Activated naive CD4-positive, alpha-beta T cell treated with anti-CD3 and anti-CD28 coated beads, Interleukin-2, amount 10 ng/mL, durations not matched to agents 5 hours and 36 hours (primary cell): ENCODE results near the gene SPSB3. TPM values are rescaled to one million over a fixed set of nuclear protein-coding genes. Genes with fewer than 3 reads are reported as not detected.

Source experiments
- microRNA-seq: library from miRNA; unstranded; fragments of <30 nt; microRNA quantifications from one replicate; pipeline ENCODE4 v1.2.0, GENCODE V29; 2022; ENCODE audit warnings: borderline microRNAs expressed, borderline replicate concordance
- total RNA-seq, 2 experiments: library from RNA; stranded (reverse); gene quantifications; one replicate each; pipeline ENCODE4 v1.2.3, GENCODE V29; 2021

The SPSB3 gene
- 10 to 100 TPM; 53.5 to 53.7 TPM for total RNA-seq

DNA sequence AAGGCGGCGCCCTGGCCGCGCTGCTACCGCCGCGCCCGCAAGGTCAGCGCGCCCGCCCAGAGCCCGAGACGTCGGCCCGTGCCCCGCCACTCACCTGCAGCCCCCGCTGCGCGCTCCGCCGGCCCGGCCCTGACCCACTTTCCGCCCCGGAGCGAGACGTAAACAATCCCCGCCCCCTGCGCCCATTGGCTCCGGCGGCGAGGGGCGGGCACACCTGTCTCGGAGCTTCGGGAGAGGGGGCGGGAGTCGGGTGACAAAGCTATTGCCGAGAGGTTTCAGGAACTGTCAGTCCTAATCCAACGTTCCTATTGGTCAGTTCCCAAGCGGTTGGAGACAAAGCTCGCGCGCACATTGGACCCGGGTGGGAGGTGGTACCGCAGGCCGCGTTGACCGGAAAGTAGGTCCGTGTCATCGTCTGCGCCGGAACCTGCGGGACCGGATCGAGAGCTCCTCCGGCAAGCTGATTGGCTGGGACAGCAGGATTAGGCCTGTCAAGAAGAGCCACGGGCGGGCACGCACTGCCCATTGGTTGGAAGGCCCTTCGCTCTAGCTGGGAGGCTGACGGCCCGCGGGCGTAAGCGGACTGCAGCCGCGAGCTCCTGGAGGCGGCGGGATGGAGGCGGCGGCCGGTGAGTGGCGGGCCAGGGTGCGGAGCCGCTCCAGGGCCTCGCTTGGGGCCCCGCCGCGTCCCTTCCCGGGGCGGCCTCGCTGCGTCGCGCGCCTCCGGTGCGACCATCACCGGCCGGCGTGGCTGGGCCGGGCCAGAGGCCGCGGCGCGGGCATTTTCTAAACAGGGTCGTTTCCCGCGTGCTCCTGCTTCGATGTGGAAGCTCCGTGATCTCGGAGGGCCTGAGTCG, at the start of gene SPSB3, which contains the start of gene NUBP2:
TSS of gene SPSB3 (minus strand) at position 164 of the 857 bp plus-strand sequence. CDS start 1,088 bp downstream, outside the sequence.
TSS of gene NUBP2 (plus strand) at position 553 of the 857 bp plus-strand sequence. CDS start at position 614, 61 bp downstream.

DNA sequence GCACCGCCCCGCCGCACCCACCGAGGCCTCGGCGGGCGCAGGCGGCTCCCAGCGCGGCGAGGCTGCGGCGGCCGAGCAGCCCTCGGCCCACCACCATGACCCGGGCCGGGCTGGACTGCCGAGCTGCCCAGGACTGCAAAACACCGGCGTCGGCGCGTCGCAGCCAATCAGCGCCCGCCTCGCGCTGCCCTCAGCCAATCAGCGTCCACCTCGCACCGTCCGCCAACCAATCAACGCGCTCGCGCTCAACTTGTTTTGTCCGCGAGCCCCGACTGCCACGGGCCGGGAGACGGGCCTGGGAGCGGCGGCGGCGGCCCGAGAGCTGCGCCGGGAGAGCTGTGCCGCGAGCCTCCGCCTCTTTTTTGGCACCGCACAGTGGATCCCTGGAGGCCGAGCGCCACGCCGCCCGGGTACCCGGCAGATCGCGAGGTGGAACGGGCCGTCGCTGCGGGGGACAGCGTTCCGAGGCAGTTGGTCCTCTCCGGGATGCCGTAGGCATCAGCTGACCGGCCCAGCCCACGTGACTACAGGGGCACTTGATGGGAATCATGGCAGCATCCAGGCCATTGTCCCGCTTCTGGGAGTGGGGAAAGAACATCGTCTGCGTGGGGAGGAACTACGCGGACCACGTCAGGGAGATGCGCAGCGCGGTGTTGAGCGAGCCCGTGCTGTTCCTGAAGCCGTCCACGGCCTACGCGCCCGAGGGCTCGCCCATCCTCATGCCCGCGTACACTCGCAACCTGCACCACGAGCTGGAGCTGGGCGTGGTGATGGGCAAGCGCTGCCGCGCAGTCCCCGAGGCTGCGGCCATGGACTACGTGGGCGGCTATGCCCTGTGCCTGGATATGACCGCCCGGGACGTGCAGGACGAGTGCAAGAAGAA, 44.6 kb upstream of the SPSB3 start, which contains the start of the genes FAHD1 and HAGH:
TSS of gene FAHD1 (plus strand) at position 516 of the 883 bp plus-strand sequence. CDS start at position 549, 33 bp downstream.
TSS of gene HAGH (minus strand) at position 135 of the 883 bp plus-strand sequence. CDS start at position 97, 38 bp downstream.

DNA sequence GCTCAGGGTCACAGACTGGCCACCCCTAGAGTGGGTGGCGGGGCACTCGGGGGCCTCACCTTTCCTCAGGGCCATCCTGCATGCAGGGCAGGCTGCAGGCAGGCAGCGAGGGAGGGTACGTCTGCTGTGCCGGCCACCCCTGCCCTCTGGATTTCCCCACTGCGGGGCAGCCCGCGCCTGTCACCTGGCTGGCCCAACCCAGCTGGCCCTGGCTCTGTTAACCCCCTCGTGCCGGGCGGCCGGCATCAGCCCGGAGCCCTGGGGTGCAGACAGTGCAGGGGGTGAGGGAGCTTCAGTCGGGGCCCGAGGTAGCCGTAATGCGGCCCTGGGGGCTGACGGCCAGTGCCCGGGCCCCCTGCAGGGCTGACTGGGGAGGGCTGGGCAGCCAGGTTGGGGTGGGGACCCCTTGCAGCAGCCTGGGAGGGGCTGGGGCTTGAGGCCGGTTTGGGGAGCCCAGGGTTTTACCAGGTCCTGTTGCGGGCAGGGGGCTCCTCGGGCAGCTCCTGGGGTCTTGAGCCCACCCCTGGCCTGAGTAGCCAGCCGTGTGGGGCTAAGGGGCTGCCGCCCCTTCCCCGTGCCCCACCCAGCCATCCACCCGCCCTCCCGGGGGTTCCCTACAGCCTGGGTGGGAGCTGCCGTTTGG, 11.3 kb upstream of the SPSB3 start, which contains the start of gene IGFALS:
TSS of gene IGFALS (minus strand) at position 128 of the 643 bp plus-strand sequence. CDS start at position 75, 53 bp downstream.

DNA sequence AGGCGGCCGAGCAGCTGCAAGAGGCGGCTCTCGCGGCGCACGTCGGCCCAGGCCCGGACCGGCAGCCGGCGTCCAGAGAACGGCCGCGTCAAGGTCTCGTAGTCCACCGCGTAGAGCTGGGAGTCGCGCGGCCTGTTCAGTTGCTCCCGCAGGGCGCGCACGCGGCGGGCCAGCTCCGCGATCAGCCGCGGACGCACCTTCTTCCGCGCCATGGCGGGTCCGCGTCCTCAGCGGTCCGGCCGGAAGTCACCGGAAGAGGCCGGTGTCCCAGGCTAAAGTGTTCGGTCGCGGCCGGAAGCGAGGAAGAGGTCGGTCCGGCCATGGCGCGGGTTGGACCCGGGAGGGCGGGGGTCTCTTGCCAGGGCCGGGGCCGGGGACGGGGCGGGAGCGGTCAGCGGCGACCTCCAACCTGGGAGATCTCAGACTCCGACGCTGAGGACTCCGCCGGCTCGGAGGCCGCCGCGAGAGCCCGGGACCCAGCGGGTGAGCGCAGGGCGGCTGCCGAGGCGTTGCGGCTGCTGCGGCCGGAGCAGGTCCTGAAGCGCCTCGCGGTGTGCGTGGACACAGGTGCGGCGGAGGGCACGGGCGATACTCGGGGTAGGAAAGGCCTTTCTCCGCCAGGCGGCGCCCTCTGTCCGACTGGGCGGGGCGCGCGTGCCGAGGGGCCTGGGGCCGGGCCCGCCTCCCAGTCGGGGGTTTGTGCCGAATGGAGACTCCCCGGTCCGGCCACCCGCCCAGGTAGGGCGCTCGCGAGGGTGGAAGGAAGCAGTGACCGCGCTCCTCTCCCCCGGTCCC, 9.3 kb downstream of the SPSB3 start, which contains the start of gene MRPS34:
TSS of gene MRPS34 (minus strand) at position 227 of the 795 bp plus-strand sequence. CDS start at position 212, 15 bp downstream.

DNA sequence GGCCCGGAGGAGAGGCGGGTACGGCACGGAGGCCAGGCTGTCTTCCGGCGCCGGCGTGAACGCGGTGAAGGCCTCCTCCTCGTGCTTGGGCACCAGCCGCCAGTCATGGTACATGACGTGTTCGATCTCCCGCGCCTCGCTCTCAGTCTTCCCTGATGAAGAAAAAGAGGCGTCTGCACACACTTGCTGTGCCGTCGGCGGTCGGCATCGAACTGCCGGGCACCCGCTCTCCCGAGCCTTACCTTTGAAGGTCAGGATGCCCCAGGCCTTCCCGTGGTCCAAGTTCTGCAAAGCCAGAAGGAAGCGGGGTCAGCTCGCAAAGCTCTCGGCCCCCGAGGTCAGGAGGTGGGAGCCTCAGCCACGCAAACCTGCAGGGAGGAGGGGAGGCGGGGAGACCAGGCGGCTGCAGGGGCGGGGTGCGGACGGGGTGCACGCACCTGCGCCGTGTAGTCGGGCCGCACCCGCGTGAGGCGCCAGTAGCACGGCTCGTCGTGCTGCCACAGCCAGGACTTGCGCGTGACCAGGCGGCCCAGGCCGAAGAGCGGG, 9.9 kb downstream of the SPSB3 start, which contains the start of gene EME2:
TSS of gene EME2 (plus strand) at position 449 of the 546 bp plus-strand sequence. CDS start 418 bp downstream, outside the sequence.

DNA sequence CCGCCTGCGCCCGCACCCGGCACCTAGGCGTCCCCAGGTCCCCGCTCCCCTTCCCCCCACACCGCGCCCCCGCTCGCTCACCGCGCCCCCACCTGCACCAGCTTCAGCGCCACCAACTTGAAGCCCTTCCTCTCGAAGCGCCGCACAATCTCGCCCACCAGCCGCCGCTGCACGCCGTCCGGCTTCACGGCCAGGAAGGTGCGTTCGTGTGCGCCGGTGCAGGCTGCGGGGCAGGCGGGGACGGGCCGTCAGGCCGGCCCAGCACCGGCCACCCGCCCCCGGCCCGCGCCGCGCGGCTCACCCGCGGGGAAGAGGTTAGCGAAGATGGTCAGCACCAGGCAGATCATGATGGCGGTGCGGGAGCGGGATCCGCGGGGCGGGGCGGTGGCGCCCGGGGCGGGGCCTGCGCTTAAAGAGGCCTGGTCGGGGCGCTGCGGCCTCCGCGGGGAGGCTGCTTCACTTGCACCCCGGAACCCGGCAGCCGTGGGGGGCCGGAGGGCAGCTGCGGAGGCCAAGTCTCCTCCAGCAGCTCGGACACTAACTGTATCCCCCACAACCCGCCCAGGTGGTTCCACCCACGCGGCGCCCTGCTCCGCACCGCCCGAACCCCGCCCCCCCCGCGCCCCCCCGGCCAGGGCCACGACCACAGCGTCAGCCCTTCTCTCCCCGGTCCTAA, 11.0 kb downstream of the SPSB3 start, which contains the start of gene NME3:
TSS of gene NME3 (minus strand) at position 356 of the 676 bp plus-strand sequence. CDS start at position 347, 9 bp downstream.

Small RNA genes lying within 50 kb of the gene (microRNA-seq; reads per million reads assigned to microRNA genes)
- gene MIR3177: 2.7 reads per million, percentile 12 among the genes with 10 or more reads in this experiment

Other genes with a start within 250 kb of the SPSB3 start
- gene TMEM204, start 248.9 kb downstream of the SPSB3 start, total RNA-seq: 10 to 100 TPM; 64.2 to 65.7 TPM
- gene IFT140, start 170.5 kb downstream of the SPSB3 start, total RNA-seq: 10 to 100 TPM; 11.7 to 13.4 TPM
- gene CRAMP1, start 170.2 kb downstream of the SPSB3 start, total RNA-seq: 10 to 100 TPM; 27.4 to 28.1 TPM
- gene JPT2, start 104.3 kb downstream of the SPSB3 start, total RNA-seq: 10 to 100 TPM; 45.1 to 47.1 TPM
- 100 to 1,000 TPM; 107 to 115 TPM for gene MAPK8IP3, start 76.4 kb downstream of the SPSB3 start, total RNA-seq
- gene NME3, start 11.0 kb downstream of the SPSB3 start, total RNA-seq: 10 to 100 TPM; 43.1 to 45.1 TPM
- 10 to 100 TPM; 26.6 to 27.4 TPM for gene EME2, start 9.8 kb downstream of the SPSB3 start, total RNA-seq
- 10 to 100 TPM; 88.3 to 89.4 TPM for gene MRPS34, start 9.4 kb downstream of the SPSB3 start, total RNA-seq
- 10 to 100 TPM; 45.7 to 47.8 TPM for gene NUBP2, start 389 bp upstream of the SPSB3 start, total RNA-seq
- under 1 TPM in 1 of 2 experiments, not detected in 1; 0.15 TPM for gene IGFALS, start 11.1 kb upstream of the SPSB3 start, total RNA-seq
- 10 to 100 TPM; 41.0 to 44.3 TPM for gene HAGH, start 44.3 kb upstream of the SPSB3 start, total RNA-seq
- gene FAHD1, start 44.6 kb upstream of the SPSB3 start, total RNA-seq: 10 to 100 TPM; 11.3 to 11.5 TPM
- gene MEIOB, start 89.6 kb upstream of the SPSB3 start, total RNA-seq: not detected
- not detected for gene HS3ST6, start 135.8 kb upstream of the SPSB3 start, total RNA-seq
- 10 to 100 TPM; 13.7 to 13.8 TPM for gene MSRB1, start 160.6 kb upstream of the SPSB3 start, total RNA-seq
- gene RPL3L, start 172.1 kb upstream of the SPSB3 start, total RNA-seq: not detected
- gene NDUFB10, start 177.0 kb upstream of the SPSB3 start, total RNA-seq: 100 to 1,000 TPM; 110 to 120 TPM
- gene RPS2, start 182.3 kb upstream of the SPSB3 start, total RNA-seq: 1,000 to 10,000 TPM; 3,275 to 3,410 TPM
- gene RNF151, start 184.3 kb upstream of the SPSB3 start, total RNA-seq: not detected
- gene TBL3, start 189.5 kb upstream of the SPSB3 start, total RNA-seq: 10 to 100 TPM; 24.4 to 27.4 TPM
- under 1 TPM; 0.40 to 0.77 TPM for gene NOXO1, start 198.9 kb upstream of the SPSB3 start, total RNA-seq
- gene GFER, start 201.6 kb upstream of the SPSB3 start, total RNA-seq: 10 to 100 TPM; 26.6 to 27.3 TPM
- 1 to 10 TPM; 2.2 to 2.8 TPM for gene SYNGR3, start 207.4 kb upstream of the SPSB3 start, total RNA-seq
- 10 to 100 TPM; 51.5 to 52.2 TPM for gene ZNF598, start 227.2 kb upstream of the SPSB3 start, total RNA-seq
- gene NPW, start 237.2 kb upstream of the SPSB3 start, total RNA-seq: under 1 TPM; 0.24 to 0.48 TPM
- gene NHERF2, start 244.3 kb upstream of the SPSB3 start, total RNA-seq: 1 to 10 TPM; 2.8 to 3.2 TPM